ENCODE measurements around the gene RRP9.

DNA sequence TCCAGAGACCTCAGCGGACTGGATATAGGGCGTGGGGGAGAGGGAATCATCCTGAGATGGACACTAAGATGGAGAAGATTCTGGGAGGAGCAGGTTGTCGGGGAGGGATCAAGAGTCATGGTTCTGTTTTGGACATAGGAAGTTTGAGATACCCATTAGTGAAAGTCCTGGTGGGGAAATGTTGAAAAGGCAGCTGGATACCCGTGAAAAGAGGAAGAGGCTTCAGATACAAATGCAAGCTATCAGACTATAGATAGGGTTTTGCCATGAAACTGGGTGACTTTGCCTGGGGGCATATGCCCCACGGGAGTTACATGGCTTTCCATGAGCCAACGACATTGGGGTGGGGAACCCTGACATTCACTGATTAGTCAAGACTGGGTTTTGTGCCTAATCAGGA lies 12.4 kb upstream of the RRP9 start:
- TF ChIP-seq, protein P1, sequence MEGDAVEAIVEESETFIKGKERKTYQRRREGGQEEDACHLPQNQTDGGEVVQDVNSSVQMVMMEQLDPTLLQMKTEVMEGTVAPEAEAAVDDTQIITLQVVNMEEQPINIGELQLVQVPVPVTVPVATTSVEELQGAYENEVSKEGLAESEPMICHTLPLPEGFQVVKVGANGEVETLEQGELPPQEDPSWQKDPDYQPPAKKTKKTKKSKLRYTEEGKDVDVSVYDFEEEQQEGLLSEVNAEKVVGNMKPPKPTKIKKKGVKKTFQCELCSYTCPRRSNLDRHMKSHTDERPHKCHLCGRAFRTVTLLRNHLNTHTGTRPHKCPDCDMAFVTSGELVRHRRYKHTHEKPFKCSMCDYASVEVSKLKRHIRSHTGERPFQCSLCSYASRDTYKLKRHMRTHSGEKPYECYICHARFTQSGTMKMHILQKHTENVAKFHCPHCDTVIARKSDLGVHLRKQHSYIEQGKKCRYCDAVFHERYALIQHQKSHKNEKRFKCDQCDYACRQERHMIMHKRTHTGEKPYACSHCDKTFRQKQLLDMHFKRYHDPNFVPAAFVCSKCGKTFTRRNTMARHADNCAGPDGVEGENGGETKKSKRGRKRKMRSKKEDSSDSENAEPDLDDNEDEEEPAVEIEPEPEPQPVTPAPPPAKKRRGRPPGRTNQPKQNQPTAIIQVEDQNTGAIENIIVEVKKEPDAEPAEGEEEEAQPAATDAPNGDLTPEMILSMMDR (IDR thresholded peaks at IDR 0.05; ENCODE audit: insufficient read depth, low read length) = no peak
- TF ChIP-seq GABPA (IDR thresholded peaks at IDR 0.05; ENCODE audit: low read depth) = no peak
